Measurements from ENCODE around the gene ORC5.
"Not testable (repeated sequence)": the region's sequence is repeated elsewhere in the genome, so short reads cannot be mapped to it uniquely, and the experiment has no call there.

ORC5 gene

DNA sequence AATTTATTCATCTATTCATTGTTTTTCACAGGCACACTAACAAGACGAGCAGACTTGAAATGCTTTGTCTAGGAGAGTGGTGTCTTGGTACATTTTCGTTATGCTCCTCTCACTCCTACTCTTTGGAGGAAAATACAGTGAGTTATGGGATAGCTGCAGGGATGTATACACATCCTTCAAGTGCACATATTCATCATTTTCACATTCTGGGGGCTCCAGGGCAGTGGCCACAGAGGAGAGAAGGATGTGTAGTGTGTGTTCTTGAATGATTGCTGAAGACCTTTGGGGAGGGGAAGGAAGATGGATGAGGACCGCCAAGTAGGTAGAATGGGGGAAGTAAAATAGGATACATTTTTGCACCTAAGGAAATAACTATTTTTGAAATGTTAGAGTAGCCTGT is 34.8 kb upstream of the ORC5 start:
- no peak overlapping the region for H3K27ac ChIP-seq
- H3K4me3 ChIP-seq (ENCODE audit: low read depth in 1 of 2, low read length in 1 of 2) = no peak overlapping the region
- H3K36me3 ChIP-seq = no peaks in the 10 kb centered on the region
- H3K27me3 ChIP-seq = peaks cover 13% of the 10 kb centered on the region
- no peaks in the 10 kb centered on the region for H3K4me1 ChIP-seq (ENCODE audit: control insufficient read depth in 1 of 2, insufficient read depth in 1 of 2, low read depth in 1 of 2, low read length in 1 of 2)
- H3K9me3 ChIP-seq = no peaks in the 10 kb centered on the region
- no peak for TF ChIP-seq CTCF (IDR thresholded peaks at IDR 0.05)

GRCh38 chr7:104241538-104242209 is 33.9 kb upstream of the ORC5 start:
- H3K9me3 ChIP-seq = no peaks in the 10 kb centered on the region
- no peak overlapping the region for H3K27ac ChIP-seq
- H3K4me1 ChIP-seq (ENCODE audit: control insufficient read depth in 1 of 2, insufficient read depth in 1 of 2, low read depth in 1 of 2, low read length in 1 of 2) = no peaks in the 10 kb centered on the region
- peaks cover 13% of the 10 kb centered on the region for H3K27me3 ChIP-seq
- H3K4me3 ChIP-seq (ENCODE audit: low read depth in 1 of 2, low read length in 1 of 2) = no peak overlapping the region
- no peak for TF ChIP-seq CTCF (IDR thresholded peaks at IDR 0.05)
- no peaks in the 10 kb centered on the region for H3K36me3 ChIP-seq

DNA sequence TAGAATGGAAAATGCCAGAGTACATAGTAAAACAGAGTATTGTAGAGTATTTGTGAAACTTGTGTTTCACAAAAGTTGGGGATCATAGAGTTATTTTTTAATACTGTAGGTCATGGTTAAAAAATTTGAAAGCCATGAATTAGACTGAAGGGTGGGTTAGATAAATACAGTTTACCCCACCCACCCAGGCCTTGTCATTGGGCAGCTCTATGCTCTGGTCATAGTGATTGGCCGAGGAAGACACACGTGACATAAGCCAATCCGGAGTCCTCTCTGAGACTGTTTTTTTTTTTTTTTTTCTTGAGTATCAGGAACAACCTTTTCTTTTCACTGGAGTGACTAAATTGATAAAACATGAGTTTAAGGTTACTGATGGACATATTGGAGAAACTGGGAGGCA is 33.3 kb upstream of the ORC5 start:
- H3K27me3 ChIP-seq = peaks cover 13% of the 10 kb centered on the region
- no peak for TF ChIP-seq CTCF (IDR thresholded peaks at IDR 0.05)

GRCh38 chr7:104240401-104240800 is 32.6 kb upstream of the ORC5 start:
- Histone ChIP-seq H3K4me3 (ENCODE audit: low read depth in 1 of 2, low read length in 1 of 2) (no peak overlapping the region), H3K9me3 (no peaks in the 10 kb centered on the region), H3K36me3 (no peaks in the 10 kb centered on the region), H3K27me3 (peaks cover 13% of the 10 kb centered on the region), H3K4me1 (ENCODE audit: control insufficient read depth in 1 of 2, insufficient read depth in 1 of 2, low read depth in 1 of 2, low read length in 1 of 2) (no peaks in the 10 kb centered on the region), H3K27ac (no peak overlapping the region)
- no peak for TF ChIP-seq CTCF (IDR thresholded peaks at IDR 0.05)

More for the DNA sequence above, 33.3 kb upstream of the ORC5 start:
- H3K27ac ChIP-seq = no peak overlapping the region
- H3K9me3 ChIP-seq = no peaks in the 10 kb centered on the region
- no peak overlapping the region for H3K4me3 ChIP-seq (ENCODE audit: low read depth in 1 of 2, low read length in 1 of 2)
- no peaks in the 10 kb centered on the region for H3K36me3 ChIP-seq
- H3K4me1 ChIP-seq (ENCODE audit: control insufficient read depth in 1 of 2, insufficient read depth in 1 of 2, low read depth in 1 of 2, low read length in 1 of 2) = no peaks in the 10 kb centered on the region

DNA sequence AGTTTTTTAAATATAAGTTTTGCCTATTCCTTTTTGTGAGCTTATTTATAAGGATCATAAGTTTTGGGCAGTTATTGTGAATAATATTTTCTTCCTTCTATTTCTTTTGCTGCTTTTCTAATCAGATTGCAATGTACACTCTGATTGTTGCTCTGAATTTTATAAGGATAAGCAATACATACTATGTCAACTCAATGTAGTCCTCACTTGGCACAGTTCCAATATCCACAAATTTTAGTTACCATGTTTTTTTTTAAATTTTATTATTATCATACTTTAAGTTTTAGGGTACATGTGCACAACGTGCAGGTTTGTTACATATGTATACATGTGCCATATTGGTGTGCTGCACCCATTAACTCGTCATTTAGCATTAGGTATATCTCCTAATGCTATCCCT is 27.2 kb upstream of the ORC5 start:
- H3K4me1 ChIP-seq (ENCODE audit: control insufficient read depth in 1 of 2, insufficient read depth in 1 of 2, low read depth in 1 of 2, low read length in 1 of 2); H3K9me3 ChIP-seq; H3K36me3 ChIP-seq: not testable (repeated sequence)

GRCh38 chr7:104231054-104232046 is 23.5 kb upstream of the ORC5 start:
- Histone ChIP-seq H3K36me3 (no peaks in the 10 kb centered on the region), H3K4me3 (ENCODE audit: low read depth in 1 of 2, low read length in 1 of 2) (no peak overlapping the region), H3K9me3 (no peaks in the 10 kb centered on the region), H3K27ac (no peak overlapping the region), H3K27me3 (peaks cover 41% of the 10 kb centered on the region), H3K4me1 (ENCODE audit: control insufficient read depth in 1 of 2, insufficient read depth in 1 of 2, low read depth in 1 of 2, low read length in 1 of 2) (no peaks in the 10 kb centered on the region)
- TF ChIP-seq CTCF (IDR thresholded peaks at IDR 0.05) = no peak

More for the DNA sequence above, 27.2 kb upstream of the ORC5 start:
- H3K27ac ChIP-seq; H3K4me3 ChIP-seq (ENCODE audit: low read depth in 1 of 2, low read length in 1 of 2): not testable (repeated sequence)
- peaks cover 32% of the 10 kb centered on the region for H3K27me3 ChIP-seq

Data from neutrophil (primary cell).